ENCODE data around the gene CENPM. TPM values are rescaled to one million over a fixed set of nuclear protein-coding genes. Genes with fewer than 3 reads are reported as not detected.

The CENPM gene
- polyA plus RNA-seq, 1 donor from 2014 or later, result 2.1 TPM

DNA sequence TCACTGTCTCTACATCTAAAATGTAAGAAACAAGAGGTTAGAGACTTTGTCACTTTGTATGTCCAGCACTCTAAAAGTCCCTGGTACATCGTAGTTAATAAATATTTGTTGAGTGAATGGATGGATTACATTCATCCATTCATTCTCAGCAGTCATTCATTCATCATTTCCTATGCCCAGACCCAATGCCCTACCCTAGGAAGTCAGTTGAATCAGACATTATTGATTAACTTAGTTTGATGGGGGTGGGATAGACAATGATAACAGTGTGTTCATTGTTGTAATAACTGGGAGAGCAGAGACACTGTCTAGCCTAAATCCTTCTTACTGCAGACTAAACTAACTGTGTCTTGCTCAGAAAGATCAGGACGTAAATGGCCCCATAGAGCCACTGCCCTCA is 1.2 kb upstream of the CENPM start:
- H3K4me2 ChIP-seq (ENCODE audit: low read length), result no peak overlapping the region
- H3K9me2 ChIP-seq (ENCODE audit: insufficient read depth, low read length), result no peaks in the 10 kb centered on the region
- no peaks in the 10 kb centered on the region for H3F3A ChIP-seq (ENCODE audit: insufficient read depth, low read length, poor library complexity, severe bottlenecking)
- H3K27me3 ChIP-seq (ENCODE audit: insufficient read depth, low read depth, low read length), result no peaks in the 10 kb centered on the region
- H3K9ac ChIP-seq (ENCODE audit: low read length), result no peak overlapping the region
- H3K27ac ChIP-seq (ENCODE audit: low read length), result no peak overlapping the region
- no peak overlapping the region for H3K4me3 ChIP-seq (ENCODE audit: low read length)
- H4K20me1 ChIP-seq (ENCODE audit: insufficient read depth), result no peaks in the 10 kb centered on the region
- no peaks in the 10 kb centered on the region for H3K9me3 ChIP-seq (ENCODE audit: low read length)
- no peak overlapping the region for H2AFZ ChIP-seq (ENCODE audit: low read depth, low read length)
- no peaks in the 10 kb centered on the region for H3K79me2 ChIP-seq (replicated peaks; ENCODE audit: insufficient read depth, low read length)
- H3K36me3 ChIP-seq (ENCODE audit: insufficient read depth, low read length), result no peaks in the 10 kb centered on the region
- TF ChIP-seq, protein P1, sequence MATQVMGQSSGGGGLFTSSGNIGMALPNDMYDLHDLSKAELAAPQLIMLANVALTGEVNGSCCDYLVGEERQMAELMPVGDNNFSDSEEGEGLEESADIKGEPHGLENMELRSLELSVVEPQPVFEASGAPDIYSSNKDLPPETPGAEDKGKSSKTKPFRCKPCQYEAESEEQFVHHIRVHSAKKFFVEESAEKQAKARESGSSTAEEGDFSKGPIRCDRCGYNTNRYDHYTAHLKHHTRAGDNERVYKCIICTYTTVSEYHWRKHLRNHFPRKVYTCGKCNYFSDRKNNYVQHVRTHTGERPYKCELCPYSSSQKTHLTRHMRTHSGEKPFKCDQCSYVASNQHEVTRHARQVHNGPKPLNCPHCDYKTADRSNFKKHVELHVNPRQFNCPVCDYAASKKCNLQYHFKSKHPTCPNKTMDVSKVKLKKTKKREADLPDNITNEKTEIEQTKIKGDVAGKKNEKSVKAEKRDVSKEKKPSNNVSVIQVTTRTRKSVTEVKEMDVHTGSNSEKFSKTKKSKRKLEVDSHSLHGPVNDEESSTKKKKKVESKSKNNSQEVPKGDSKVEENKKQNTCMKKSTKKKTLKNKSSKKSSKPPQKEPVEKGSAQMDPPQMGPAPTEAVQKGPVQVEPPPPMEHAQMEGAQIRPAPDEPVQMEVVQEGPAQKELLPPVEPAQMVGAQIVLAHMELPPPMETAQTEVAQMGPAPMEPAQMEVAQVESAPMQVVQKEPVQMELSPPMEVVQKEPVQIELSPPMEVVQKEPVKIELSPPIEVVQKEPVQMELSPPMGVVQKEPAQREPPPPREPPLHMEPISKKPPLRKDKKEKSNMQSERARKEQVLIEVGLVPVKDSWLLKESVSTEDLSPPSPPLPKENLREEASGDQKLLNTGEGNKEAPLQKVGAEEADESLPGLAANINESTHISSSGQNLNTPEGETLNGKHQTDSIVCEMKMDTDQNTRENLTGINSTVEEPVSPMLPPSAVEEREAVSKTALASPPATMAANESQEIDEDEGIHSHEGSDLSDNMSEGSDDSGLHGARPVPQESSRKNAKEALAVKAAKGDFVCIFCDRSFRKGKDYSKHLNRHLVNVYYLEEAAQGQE (IDR thresholded peaks at IDR 0.05; ENCODE audit: borderline replicate concordance), result no peak
- no peak for TF ChIP-seq CTCF (IDR thresholded peaks at IDR 0.05; ENCODE audit: poor library complexity, severe bottlenecking)
- no peak for TF ChIP-seq RAD21 (conservative IDR thresholded peaks at IDR 0.05)
- TF ChIP-seq POLR2AphosphoS5 (IDR thresholded peaks at IDR 0.05), result no peak
- TF ChIP-seq EP300 (conservative IDR thresholded peaks at IDR 0.05; ENCODE audit: poor library complexity, severe bottlenecking), result no peak
- TF ChIP-seq MXI1 (conservative IDR thresholded peaks at IDR 0.05; ENCODE audit: poor library complexity, severe bottlenecking), result no peak
- TF ChIP-seq EZH2 (IDR thresholded peaks at IDR 0.05; ENCODE audit: borderline replicate concordance, insufficient read depth, low read length, poor library complexity, severe bottlenecking), result no peak
- TF ChIP-seq TAF1 (IDR thresholded peaks at IDR 0.05; ENCODE audit: low read depth), result no peak
- TF ChIP-seq SMC3 (conservative IDR thresholded peaks at IDR 0.05; ENCODE audit: poor library complexity), result no peak

DNA sequence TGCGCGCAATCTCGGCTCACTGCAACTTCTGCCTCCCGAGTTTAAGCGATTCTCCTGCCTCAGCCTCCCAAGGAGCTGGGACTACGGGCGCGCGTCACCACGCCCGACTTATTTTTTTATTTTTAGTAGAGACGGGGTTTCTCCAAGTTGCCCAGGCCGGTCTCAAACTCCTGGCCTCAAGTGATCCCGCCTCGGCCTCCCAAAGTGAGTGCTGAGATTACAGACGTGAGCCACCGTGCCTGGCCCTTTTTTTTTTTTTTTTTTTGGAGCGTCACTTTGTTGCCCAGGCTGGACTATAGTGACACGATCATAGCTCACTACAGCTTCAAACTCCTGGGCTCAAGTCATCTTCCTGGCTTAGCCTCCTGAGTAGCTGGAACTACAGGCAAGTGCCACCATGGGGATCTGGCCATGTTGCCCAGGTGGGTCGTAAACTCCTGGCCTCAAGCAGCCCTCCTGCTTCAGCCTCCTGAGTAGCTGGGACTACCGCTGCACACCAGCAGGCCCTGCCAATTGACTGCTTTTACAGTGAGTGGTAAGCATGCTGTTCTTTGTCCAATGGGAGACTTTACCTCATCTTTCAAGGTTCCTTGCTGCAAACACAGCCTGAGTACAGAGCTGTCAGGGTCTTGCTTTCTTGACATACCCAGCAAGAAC is 600 bp upstream of the CENPM start:
- Histone ChIP-seq H4K20me1 (ENCODE audit: insufficient read depth) (no peaks in the 10 kb centered on the region), H3K4me3 (ENCODE audit: low read length) (peak overlapping the region; percentile 92), H3K9ac (ENCODE audit: low read length) (peak overlapping the region; percentile 44), H3K4me2 (ENCODE audit: low read length) (peak overlapping the region; percentile 17), H3K36me3 (ENCODE audit: insufficient read depth, low read length) (no peaks in the 10 kb centered on the region), H3K27ac (ENCODE audit: low read length) (peak overlapping the region; percentile 44), H3K9me2 (ENCODE audit: insufficient read depth, low read length) (no peaks in the 10 kb centered on the region), H2AFZ (ENCODE audit: low read depth, low read length) (no peak overlapping the region), H3F3A (ENCODE audit: insufficient read depth, low read length, poor library complexity, severe bottlenecking) (no peaks in the 10 kb centered on the region), H3K9me3 (ENCODE audit: low read length) (no peaks in the 10 kb centered on the region), H3K27me3 (ENCODE audit: insufficient read depth, low read depth, low read length) (no peaks in the 10 kb centered on the region), H3K79me2 (replicated peaks; ENCODE audit: insufficient read depth, low read length) (no peaks in the 10 kb centered on the region)
- no peak for TF ChIP-seq EZH2 (IDR thresholded peaks at IDR 0.05; ENCODE audit: borderline replicate concordance, insufficient read depth, low read length, poor library complexity, severe bottlenecking)
- TF ChIP-seq SMC3 (conservative IDR thresholded peaks at IDR 0.05; ENCODE audit: poor library complexity), result no peak
- no peak for TF ChIP-seq EP300 (conservative IDR thresholded peaks at IDR 0.05; ENCODE audit: poor library complexity, severe bottlenecking)
- TF ChIP-seq RAD21 (conservative IDR thresholded peaks at IDR 0.05), result no peak
- TF ChIP-seq POLR2AphosphoS5 (IDR thresholded peaks at IDR 0.05), result no peak
- no peak for TF ChIP-seq MXI1 (conservative IDR thresholded peaks at IDR 0.05; ENCODE audit: poor library complexity, severe bottlenecking)
- TF ChIP-seq TAF1 (IDR thresholded peaks at IDR 0.05; ENCODE audit: low read depth), result no peak
- TF ChIP-seq, protein P1 (IDR thresholded peaks at IDR 0.05; ENCODE audit: borderline replicate concordance), result no peak
- TF ChIP-seq CTCF (IDR thresholded peaks at IDR 0.05; ENCODE audit: poor library complexity, severe bottlenecking), result no peak

All from neural cell (in vitro differentiated cells).